Mononuclear cell (primary cell): Measurements from ENCODE around the gene ADGRD1. TPM values are rescaled to one million over a fixed set of nuclear protein-coding genes. Genes with fewer than 3 reads are reported as not detected.
A peak's percentile ranks its signal among the peaks of the same experiment; 100 is the strongest.
"Not testable (repeated sequence)": the region's sequence is repeated elsewhere in the genome, so short reads cannot be mapped to it uniquely, and the experiment has no call there.

ENCODE experiments used
- H3K27me3 ChIP-seq: 2 replicates; pipeline ENCODE4 v1.6.0; 2011; ENCODE audit warnings: low read length, control low read depth; ENCODE audit not compliant: insufficient read depth
- H3K4me1 ChIP-seq: 2 replicates; pipeline ENCODE4 v1.5.1; 2011; ENCODE audit warnings: mild to moderate bottlenecking, low read length, control low read depth; ENCODE audit not compliant: insufficient read depth
- H3K4me3 ChIP-seq: 2 replicates; pipeline ENCODE4 v1.5.1; 2011; ENCODE audit warnings: mild to moderate bottlenecking, low read length, moderate library complexity
- H3K9me3 ChIP-seq: 2 replicates; pipeline ENCODE4 v1.5.1; 2011; ENCODE audit warnings: low read depth, mild to moderate bottlenecking, control low read depth, low read length
- total RNA-seq: library from RNA; depleted of rRNA; stranded (reverse); fragments of >200 nt; gene quantifications from one replicate; pipeline ENCODE4 v1.2.3, GENCODE V29; 2012

ADGRD1 gene
- 2.3 TPM for total RNA-seq

- H3K9me3 ChIP-seq: no peaks in the 10 kb centered on the region
Measured at GRCh38 chr12:130953771-130954543, at the start of gene ADGRD1. ADGRD1 (plus strand) TSS chr12:130953907; CDS start chr12:130954466, 559 bp downstream.

GRCh38 chr12:130904064-130904463 is 49.6 kb upstream of the ADGRD1 start:
- H3K9me3 ChIP-seq: no peaks in the 10 kb centered on the region
- H3K4me3 ChIP-seq: no peak overlapping the region
- H3K4me1 ChIP-seq: no peaks in the 10 kb centered on the region
- H3K27me3 ChIP-seq: no peaks in the 10 kb centered on the region

More at GRCh38 chr12:130953771-130954543, at the start of gene ADGRD1:
- Histone ChIP-seq H3K4me1 (peaks cover 26% of the 10 kb centered on the region), H3K27me3 (no peaks in the 10 kb centered on the region), H3K4me3 (peak within 1 kb of the TSS; percentile 9)

GRCh38 chr12:130904936-130905455 is 48.7 kb upstream of the ADGRD1 start:
- H3K4me3 ChIP-seq, H3K4me1 ChIP-seq, H3K9me3 ChIP-seq: not testable (repeated sequence)

GRCh38 chr12:130909111-130909510 is 44.6 kb upstream of the ADGRD1 start:
- no peaks in the 10 kb centered on the region for H3K4me1 ChIP-seq
- peaks cover 12% of the 10 kb centered on the region for H3K9me3 ChIP-seq
- H3K4me3 ChIP-seq: no peak overlapping the region
- H3K27me3 ChIP-seq: peaks cover 5% of the 10 kb centered on the region

More at GRCh38 chr12:130904936-130905455, 48.7 kb upstream of the ADGRD1 start:
- H3K27me3 ChIP-seq: not testable (repeated sequence)

GRCh38 chr12:130911193-130911592 is 42.5 kb upstream of the ADGRD1 start:
- Histone ChIP-seq H3K9me3 (peaks cover 12% of the 10 kb centered on the region), H3K4me3 (no peak overlapping the region)

GRCh38 chr12:130911933-130912332 is 41.8 kb upstream of the ADGRD1 start:
- H3K27me3 ChIP-seq: peaks cover 18% of the 10 kb centered on the region
- no peaks in the 10 kb centered on the region for H3K4me1 ChIP-seq
- H3K9me3 ChIP-seq: peaks cover 12% of the 10 kb centered on the region
- H3K4me3 ChIP-seq: no peak overlapping the region

More at GRCh38 chr12:130911193-130911592, 42.5 kb upstream of the ADGRD1 start:
- no peaks in the 10 kb centered on the region for H3K4me1 ChIP-seq
- H3K27me3 ChIP-seq: peaks cover 14% of the 10 kb centered on the region

- H3K4me1 ChIP-seq: no peaks in the 10 kb centered on the region
- peaks cover 18% of the 10 kb centered on the region for H3K27me3 ChIP-seq
- H3K4me3 ChIP-seq: no peak overlapping the region
- peaks cover 10% of the 10 kb centered on the region for H3K9me3 ChIP-seq
Measured at GRCh38 chr12:130916241-130916911, 37.3 kb upstream of the ADGRD1 start.

GRCh38 chr12:130917607-130918006 is 36.1 kb upstream of the ADGRD1 start:
- Histone ChIP-seq H3K9me3 (no peaks in the 10 kb centered on the region), H3K4me3 (no peak overlapping the region), H3K27me3 (peaks cover 15% of the 10 kb centered on the region), H3K4me1 (no peaks in the 10 kb centered on the region)

GRCh38 chr12:130919086-130919485 is 34.6 kb upstream of the ADGRD1 start:
- Histone ChIP-seq H3K27me3 (peaks cover 13% of the 10 kb centered on the region), H3K4me1 (no peaks in the 10 kb centered on the region), H3K9me3 (no peaks in the 10 kb centered on the region), H3K4me3 (no peak overlapping the region)

GRCh38 chr12:130920119-130920703 is 33.5 kb upstream of the ADGRD1 start:
- H3K9me3 ChIP-seq: no peaks in the 10 kb centered on the region
- H3K27me3 ChIP-seq: peaks cover 8% of the 10 kb centered on the region
- H3K4me3 ChIP-seq: no peak overlapping the region
- no peaks in the 10 kb centered on the region for H3K4me1 ChIP-seq

GRCh38 chr12:130920723-130921381 is 32.9 kb upstream of the ADGRD1 start:
- Histone ChIP-seq H3K27me3 (peaks cover 8% of the 10 kb centered on the region), H3K4me1 (no peaks in the 10 kb centered on the region), H3K4me3 (no peak overlapping the region), H3K9me3 (no peaks in the 10 kb centered on the region)

GRCh38 chr12:130922511-130922953 is 31.2 kb upstream of the ADGRD1 start:
- no peaks in the 10 kb centered on the region for H3K27me3 ChIP-seq
- H3K4me1 ChIP-seq: no peaks in the 10 kb centered on the region
- no peak overlapping the region for H3K4me3 ChIP-seq
- no peaks in the 10 kb centered on the region for H3K9me3 ChIP-seq

GRCh38 chr12:130924966-130925665 is 28.6 kb upstream of the ADGRD1 start:
- no peaks in the 10 kb centered on the region for H3K9me3 ChIP-seq

GRCh38 chr12:130925666-130926015 is 28.1 kb upstream of the ADGRD1 start:
- Histone ChIP-seq H3K4me1 (no peaks in the 10 kb centered on the region), H3K9me3 (no peaks in the 10 kb centered on the region), H3K4me3 (no peak overlapping the region), H3K27me3 (peaks cover 12% of the 10 kb centered on the region)

More at GRCh38 chr12:130924966-130925665, 28.6 kb upstream of the ADGRD1 start:
- Histone ChIP-seq H3K4me3 (no peak overlapping the region), H3K27me3 (peaks cover 9% of the 10 kb centered on the region), H3K4me1 (no peaks in the 10 kb centered on the region)
